ENCODE results near the gene ERLEC1.
"Not testable (repeated sequence)": the region's sequence is repeated elsewhere in the genome, so short reads cannot be mapped to it uniquely, and the experiment has no call there.

Gene ERLEC1

GRCh38 chr2:53840580-53840979 is 53.7 kb downstream of the ERLEC1 start:
- DNase-seq (ENCODE audit: low spot score), result no peak

GRCh38 chr2:53841651-53842050 is 54.8 kb downstream of the ERLEC1 start:
- DNase-seq (ENCODE audit: low spot score), result not testable (repeated sequence)

- no peak for DNase-seq (ENCODE audit: low spot score)
These were observed 56.0 kb downstream of the ERLEC1 start for GRCh38 chr2:53842891-53843290.

- no peak for DNase-seq (ENCODE audit: low spot score)
These were observed 56.8 kb downstream of the ERLEC1 start for GRCh38 chr2:53843595-53843994.

GRCh38 chr2:53848062-53848461 is 61.2 kb downstream of the ERLEC1 start:
- DNase-seq (ENCODE audit: low spot score), result no peak

GRCh38 chr2:53851052-53851757 is 64.4 kb downstream of the ERLEC1 start:
- not testable (repeated sequence) for DNase-seq (ENCODE audit: low spot score)

- no peak for DNase-seq (ENCODE audit: low spot score)
These were observed 65.7 kb downstream of the ERLEC1 start for GRCh38 chr2:53852532-53852931.

GRCh38 chr2:53854678-53855077 is 67.8 kb downstream of the ERLEC1 start:
- no peak for DNase-seq (ENCODE audit: low spot score)

- no peak for DNase-seq (ENCODE audit: low spot score)
These were observed 69.4 kb downstream of the ERLEC1 start for GRCh38 chr2:53856272-53856671.

GRCh38 chr2:53859206-53860181 is 72.7 kb downstream of the ERLEC1 start, which contains the start of gene GPR75:
GPR75 (minus strand) TSS chr2:53859967; CDS start chr2:53854756, 5,211 bp downstream.
- DNase-seq (ENCODE audit: low spot score), result no peak

- DNase-seq (ENCODE audit: low spot score), result no peak
These were observed 75.0 kb downstream of the ERLEC1 start for GRCh38 chr2:53861824-53862223.

- DNase-seq (ENCODE audit: low spot score), result no peak
These were observed 76.8 kb downstream of the ERLEC1 start for GRCh38 chr2:53863538-53864227.

- no peak for DNase-seq (ENCODE audit: low spot score)
These were observed 78.4 kb downstream of the ERLEC1 start for GRCh38 chr2:53865264-53865663.

- no peak for DNase-seq (ENCODE audit: low spot score)
These were observed 79.1 kb downstream of the ERLEC1 start for GRCh38 chr2:53865962-53866361.

GRCh38 chr2:53867169-53867568 is 80.3 kb downstream of the ERLEC1 start:
- no peak for DNase-seq (ENCODE audit: low spot score)

GRCh38 chr2:53867773-53868172 is 80.9 kb downstream of the ERLEC1 start:
- DNase-seq (ENCODE audit: low spot score), result no peak

Measured in COLO829 (cell line).